ENCODE measurements around the gene CARS2.
A peak's percentile ranks its signal among the peaks of the same experiment; 100 is the strongest.
"Not testable (repeated sequence)": the region's sequence is repeated elsewhere in the genome, so short reads cannot be mapped to it uniquely, and the experiment has no call there.

CARS2 gene, protein sequence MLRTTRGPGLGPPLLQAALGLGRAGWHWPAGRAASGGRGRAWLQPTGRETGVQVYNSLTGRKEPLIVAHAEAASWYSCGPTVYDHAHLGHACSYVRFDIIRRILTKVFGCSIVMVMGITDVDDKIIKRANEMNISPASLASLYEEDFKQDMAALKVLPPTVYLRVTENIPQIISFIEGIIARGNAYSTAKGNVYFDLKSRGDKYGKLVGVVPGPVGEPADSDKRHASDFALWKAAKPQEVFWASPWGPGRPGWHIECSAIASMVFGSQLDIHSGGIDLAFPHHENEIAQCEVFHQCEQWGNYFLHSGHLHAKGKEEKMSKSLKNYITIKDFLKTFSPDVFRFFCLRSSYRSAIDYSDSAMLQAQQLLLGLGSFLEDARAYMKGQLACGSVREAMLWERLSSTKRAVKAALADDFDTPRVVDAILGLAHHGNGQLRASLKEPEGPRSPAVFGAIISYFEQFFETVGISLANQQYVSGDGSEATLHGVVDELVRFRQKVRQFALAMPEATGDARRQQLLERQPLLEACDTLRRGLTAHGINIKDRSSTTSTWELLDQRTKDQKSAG

GRCh38 chr13:110705826-110706569, at the start of gene CARS2:
CARS2 (minus strand) TSS chr13:110706116; CDS start chr13:110706093, 23 bp downstream.
- peak; percentile 93 to 94 for DNase-seq

- no peak for DNase-seq
These were observed 42.4 kb upstream of the CARS2 start for GRCh38 chr13:110748271-110748670.

GRCh38 chr13:110746438-110746837, 40.5 kb upstream of the CARS2 start:
- no peak for DNase-seq

- DNase-seq: no peak
These were observed 37.8 kb upstream of the CARS2 start for GRCh38 chr13:110743687-110744086.

GRCh38 chr13:110737555-110737954, 31.6 kb upstream of the CARS2 start:
- DNase-seq: no peak

DNA sequence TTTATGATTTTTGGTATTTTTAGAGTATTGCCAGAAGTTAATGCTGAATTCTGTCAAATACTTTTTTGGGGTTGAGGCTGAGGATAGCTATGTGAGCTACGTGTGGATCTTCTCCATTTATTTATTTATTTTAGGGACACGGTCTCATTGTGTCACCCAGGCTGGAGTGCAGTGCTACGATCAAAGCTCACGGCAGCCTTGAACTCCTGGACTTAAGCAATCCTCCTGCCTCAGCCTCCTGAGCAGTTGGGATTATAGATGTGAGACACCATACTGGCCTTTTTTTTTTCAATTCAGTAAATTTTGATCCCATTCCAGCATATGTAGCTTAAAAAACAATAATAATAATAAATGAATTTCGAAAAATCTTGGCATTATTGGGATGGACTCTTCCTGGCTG, 28.6 kb upstream of the CARS2 start:
- no peak for DNase-seq

DNA sequence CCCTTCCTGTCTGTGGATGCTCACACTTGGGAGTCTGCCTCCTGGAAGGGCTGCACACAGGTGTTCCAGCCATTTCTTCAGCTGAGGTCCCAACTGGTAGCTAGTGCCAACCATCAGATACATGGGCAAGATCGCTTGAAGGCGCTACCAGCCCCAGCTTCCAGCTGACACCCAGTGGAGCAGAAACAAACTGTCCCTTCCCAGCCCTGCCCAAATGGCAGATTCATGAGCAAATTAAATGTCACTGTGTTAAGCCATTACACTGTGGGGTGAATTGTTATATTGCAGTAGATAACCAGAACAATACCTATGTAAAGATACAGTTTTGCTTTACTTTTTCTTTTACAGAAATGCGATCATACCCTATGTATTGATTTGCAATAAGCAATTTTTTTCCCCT, 25.2 kb upstream of the CARS2 start:
- DNase-seq: no peak

DNA sequence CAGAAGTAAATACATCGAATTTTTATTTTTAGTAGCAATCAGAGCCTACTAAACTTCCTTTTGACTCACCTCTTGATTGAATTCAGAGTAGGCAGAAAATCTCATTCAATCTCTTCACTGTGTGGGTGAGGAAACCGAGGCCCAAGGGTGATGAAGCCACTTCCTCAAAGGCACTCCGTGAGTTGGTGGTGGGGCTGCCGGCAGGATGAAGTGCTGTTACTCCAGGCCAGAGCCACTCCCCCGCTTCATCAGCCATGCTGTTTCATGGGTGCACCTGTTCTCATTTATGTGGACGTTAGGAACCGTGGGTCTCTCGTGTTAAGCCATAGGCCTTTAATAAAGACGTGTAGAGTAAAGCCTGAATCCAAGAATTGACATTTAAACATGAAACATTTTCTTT, 20.8 kb upstream of the CARS2 start:
- peak; percentile 42 to 49 for DNase-seq

- not testable (repeated sequence) for DNase-seq
These were observed 20.2 kb upstream of the CARS2 start for GRCh38 chr13:110726153-110726552.

DNA sequence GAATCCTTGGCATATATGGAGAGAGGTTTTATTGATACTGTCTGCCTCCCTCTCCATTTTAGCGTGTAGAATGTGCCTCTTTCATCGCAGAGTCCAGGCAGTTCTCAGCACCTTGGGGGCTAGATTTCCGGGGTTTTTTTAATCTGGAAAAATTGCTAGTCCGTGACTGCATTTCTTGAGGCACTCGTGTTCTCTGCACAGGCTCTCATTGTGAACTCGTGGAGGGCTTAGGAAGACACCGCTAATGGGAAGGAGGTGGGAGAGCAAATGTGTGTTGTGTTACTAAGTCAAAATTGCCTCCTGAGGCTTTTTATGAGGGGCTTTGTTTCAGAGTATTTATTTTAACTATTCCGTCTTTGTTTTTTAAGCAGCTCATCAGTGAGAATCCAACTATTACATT, 17.7 kb upstream of the CARS2 start:
- no peak for DNase-seq

DNA sequence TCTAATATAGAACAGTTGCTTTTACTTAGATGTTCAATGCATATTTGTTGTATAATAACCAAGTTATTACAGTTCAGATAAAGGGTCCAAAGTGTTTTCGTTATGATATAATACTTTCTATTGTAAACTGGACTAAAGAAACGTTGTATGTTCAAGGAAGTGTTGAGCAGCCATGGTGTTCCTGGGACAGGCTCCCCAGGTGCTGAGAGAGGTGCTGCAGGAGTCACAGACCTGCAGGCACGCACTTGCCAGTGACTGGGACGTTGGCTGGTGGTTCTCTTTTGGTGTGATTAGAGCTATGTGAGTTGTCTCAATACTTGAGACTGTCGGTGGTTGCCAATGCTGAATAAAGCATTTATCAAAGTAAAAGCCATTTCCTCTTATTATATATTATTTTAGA, 17.1 kb upstream of the CARS2 start:
- no peak for DNase-seq

GRCh38 chr13:110719036-110719710, 13.3 kb upstream of the CARS2 start:
- no peak for DNase-seq

DNA sequence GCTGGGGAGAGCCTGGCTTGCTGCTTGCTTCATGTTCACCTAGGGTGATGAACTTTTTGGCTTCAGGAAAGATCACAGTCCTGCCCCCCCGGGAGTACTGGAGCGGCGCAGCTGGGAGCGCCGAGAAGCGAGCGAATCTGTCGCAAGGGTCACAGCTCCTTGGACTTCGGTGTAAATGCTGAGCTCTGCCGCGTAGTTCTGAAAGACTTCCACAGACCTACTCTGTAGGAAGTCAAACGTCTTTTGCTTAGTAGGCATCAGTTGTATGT, 10.3 kb upstream of the CARS2 start:
- DNase-seq: no peak

DNA sequence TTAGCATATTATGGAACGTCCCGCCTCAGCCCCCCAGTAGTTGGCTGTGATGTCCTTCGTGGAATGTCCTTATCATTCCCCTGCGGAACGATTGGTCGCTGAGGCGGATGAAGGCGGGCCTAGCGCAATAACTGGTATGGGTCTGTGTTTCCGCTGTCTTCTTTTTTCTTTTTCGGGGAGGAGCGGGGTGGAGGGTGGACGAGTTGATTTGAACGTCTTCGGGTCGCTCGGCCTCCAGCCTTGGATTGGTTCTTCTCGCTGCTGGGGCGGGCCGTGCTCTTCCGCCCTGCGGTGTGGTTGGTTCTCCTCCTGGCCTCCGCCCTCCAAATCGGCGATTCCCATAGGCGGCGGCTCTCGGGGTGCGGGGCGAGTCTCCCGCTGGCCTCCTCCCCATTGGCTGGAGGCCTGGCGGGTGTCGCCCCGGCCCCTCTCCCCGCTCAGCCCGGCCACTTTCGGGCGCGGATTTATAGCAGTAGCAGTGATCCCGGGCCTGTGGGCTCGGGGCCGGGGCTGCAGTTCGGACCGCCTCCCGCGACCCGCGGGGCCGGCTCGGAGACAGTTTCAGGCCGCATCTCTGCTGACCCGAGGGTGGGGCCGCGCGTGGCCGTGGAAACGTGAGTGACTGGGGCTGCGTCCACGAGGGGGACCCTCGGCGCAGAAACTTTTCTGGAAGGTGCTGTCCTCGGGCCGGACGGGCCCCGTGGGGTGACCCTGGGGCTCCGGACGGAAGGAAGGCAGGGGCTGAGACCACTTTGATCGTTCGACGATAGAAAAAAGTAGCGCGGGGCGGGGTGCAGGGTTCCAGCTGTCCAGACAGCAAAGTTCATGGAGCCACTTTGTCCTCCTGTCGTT, 9.7 kb upstream of the CARS2 start:
- peak; percentile 93 to 95 for DNase-seq

DNA sequence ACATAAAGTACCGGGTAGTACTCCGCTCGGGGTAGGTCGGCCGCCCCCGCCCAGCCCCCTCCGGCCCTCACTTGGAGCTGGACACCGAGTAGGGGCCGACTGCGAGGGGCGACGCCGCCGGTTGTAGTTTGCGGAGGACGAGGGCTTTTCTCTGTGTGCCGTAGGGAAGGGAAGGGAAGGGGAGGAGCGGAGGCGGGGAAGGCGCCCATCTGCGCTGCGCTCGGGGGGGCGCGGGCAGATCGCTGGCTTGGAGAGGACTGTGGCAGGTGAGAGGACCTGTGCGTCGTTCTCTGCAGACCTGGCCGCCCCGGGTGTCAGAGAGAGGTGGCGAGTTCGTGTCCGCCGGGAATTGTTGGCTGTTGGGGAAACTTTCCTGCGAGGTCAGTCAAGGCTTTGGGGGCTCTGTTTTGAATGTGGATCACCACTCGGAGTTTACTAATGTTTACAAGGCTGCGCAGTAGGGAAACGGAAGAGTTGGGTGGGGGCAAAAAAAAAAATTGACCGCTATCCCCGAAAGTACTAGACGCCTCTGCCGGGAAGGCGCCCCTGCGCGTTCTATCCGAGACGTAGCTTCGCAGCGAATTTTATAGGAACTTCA, 9.0 kb upstream of the CARS2 start:
- DNase-seq: peak; percentile 22 to 23

DNA sequence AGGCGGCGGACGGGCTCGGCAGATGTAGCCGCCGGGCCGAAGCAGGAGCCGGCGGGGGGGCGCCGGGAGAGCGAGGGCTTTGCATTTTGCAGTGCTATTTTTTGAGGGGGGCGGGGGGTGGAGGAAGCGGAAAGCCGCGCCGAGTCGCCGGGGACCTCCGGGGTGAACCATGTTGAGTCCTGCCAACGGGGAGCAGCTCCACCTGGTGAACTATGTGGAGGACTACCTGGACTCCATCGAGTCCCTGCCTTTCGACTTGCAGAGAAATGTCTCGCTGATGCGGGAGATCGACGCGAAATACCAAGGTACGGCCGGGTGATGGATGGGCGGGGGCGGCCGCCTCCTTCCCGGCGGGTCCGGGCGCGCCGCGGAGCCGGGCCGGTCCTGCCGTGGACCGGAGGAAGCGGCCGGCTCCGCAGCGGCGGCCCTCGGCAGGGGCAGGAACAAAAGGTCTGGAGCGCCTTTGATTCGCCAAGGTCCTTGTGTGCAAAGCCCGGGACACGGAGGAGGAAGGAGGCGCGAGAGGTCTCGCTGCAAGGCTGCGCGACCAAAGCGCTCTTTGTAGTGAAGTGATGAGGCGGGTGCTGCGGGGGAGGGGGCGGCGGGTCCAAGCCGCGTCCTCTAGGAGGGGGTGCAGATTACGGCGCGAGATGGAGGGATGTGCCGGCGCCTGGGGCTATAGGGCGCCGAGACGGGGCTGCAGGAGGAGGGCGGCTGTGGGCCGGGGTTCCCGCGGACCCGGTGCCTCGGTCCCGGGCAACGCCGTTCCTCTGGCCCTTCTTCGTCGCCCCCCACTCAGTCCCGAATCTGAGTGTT, 8.3 kb upstream of the CARS2 start:
- peak; percentile 68 to 69 for DNase-seq

DNA sequence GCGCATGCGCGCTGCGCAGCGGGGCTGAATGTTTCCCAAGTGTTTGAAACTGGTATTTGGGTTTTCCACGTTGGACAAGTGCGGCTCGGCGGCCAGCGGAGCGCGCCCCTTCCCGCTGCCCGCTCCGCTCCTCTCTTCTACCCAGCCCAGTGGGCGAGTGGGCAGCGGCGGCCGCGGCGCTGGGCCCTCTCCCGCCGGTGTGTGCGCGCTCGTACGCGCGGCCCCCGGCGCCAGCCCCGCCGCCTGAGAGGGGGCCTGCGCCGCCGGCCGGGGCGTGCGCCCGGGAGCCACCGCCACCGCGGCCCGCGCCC, 7.7 kb upstream of the CARS2 start, which contains the start of gene ING1:
TSS of gene ING1 (plus strand) at position 59 of the 311 bp plus-strand sequence. CDS start 450 bp downstream, outside the sequence.
- no peak for DNase-seq

DNA sequence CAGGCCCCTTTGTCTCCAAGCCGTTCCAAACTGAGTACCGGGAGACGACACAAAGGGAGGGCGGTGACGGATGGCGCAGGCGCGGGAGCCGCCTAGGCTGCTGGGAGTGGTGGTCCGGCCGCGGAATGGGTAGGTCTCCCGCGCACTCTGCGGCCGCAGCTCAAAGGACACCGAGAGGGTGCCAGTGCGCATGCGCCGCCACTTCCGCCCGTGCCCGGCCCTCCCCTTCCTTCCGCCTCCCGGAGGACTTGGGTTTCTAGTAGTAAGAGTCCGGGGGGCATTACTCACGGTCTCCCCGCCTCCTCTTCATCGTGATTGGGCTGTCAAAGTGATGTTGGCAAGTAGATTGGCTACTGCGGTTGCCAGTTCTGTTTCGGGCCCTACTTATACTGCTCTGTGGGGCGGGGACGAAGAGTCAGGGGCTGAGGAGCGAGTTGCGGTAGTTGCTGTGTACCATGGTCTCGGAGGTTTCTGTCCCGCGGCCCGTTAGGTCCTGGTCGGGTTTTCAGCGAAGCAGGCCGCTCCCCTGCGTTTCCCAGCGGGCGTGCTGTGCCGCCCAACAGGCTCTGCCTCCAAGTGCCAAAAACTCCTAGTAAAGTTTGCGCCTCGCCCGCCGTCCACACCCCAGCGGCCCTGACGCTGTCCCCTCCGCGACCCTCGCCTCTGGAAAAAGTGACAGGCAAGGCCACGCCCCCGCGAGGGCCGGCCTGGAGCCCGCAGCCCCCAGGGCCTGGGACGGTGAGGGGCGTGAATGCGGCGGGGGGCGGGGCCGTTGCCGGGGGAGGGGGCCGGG, 7.1 kb upstream of the CARS2 start:
- DNase-seq: peak; percentile 98

GRCh38 chr13:110712081-110712848, 6.3 kb upstream of the CARS2 start:
- peak; percentile 70 to 74 for DNase-seq

Measured in activated CD4-positive, alpha-beta T cell treated with anti-CD3 and anti-CD28 coated beads, Interleukin-2, amount 50 U/mL, for 4 hours (primary cell).